Measurements from ENCODE around the gene ATRNL1.

The ATRNL1 gene

GRCh38 chr10:115861864-115862263 lies 768.7 kb downstream of the ATRNL1 start:
- H3K4me3 ChIP-seq (ENCODE audit: low read length), result no peak overlapping the region
- DNase-seq (ENCODE audit: low read depth), result peak; percentile 70
- TF ChIP-seq, protein P1, sequence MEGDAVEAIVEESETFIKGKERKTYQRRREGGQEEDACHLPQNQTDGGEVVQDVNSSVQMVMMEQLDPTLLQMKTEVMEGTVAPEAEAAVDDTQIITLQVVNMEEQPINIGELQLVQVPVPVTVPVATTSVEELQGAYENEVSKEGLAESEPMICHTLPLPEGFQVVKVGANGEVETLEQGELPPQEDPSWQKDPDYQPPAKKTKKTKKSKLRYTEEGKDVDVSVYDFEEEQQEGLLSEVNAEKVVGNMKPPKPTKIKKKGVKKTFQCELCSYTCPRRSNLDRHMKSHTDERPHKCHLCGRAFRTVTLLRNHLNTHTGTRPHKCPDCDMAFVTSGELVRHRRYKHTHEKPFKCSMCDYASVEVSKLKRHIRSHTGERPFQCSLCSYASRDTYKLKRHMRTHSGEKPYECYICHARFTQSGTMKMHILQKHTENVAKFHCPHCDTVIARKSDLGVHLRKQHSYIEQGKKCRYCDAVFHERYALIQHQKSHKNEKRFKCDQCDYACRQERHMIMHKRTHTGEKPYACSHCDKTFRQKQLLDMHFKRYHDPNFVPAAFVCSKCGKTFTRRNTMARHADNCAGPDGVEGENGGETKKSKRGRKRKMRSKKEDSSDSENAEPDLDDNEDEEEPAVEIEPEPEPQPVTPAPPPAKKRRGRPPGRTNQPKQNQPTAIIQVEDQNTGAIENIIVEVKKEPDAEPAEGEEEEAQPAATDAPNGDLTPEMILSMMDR (IDR thresholded peaks at IDR 0.05; ENCODE audit: insufficient read depth, low read depth, low read length, missing control alignments), result no peak

GRCh38 chr10:115866174-115866573 lies 773.0 kb downstream of the ATRNL1 start:
- TF ChIP-seq, protein P1 (IDR thresholded peaks at IDR 0.05; ENCODE audit: insufficient read depth, low read depth, low read length, missing control alignments), result no peak
- no peak for DNase-seq (ENCODE audit: low read depth)
- H3K4me3 ChIP-seq (ENCODE audit: low read length), result no peak overlapping the region

- TF ChIP-seq, protein P1 (IDR thresholded peaks at IDR 0.05; ENCODE audit: insufficient read depth, low read depth, low read length, missing control alignments), result no peak
- no peak overlapping the region for H3K4me3 ChIP-seq (ENCODE audit: low read length)
- no peak for DNase-seq (ENCODE audit: low read depth)
These were observed 773.5 kb downstream of the ATRNL1 start for GRCh38 chr10:115866691-115867090.

DNA sequence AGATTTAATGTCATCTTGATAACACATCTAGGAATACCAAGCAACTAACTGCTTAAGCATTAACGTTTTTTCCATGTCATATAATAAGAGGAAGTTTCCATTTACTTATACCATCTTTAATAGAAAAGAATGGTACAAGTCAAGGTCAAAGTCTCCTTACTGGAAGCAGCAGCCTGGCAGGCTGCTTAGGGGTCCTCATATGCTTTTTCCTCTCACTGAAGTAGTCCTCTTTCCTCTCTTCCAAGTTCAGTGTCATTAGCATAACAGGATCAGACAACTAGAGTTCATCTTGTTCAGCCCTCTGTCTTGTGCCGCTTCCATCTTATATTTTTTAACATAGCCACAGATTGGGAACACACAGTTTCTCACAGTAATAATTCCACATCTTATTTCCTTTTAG lies 774.1 kb downstream of the ATRNL1 start:
- TF ChIP-seq, protein P1 (IDR thresholded peaks at IDR 0.05; ENCODE audit: insufficient read depth, low read depth, low read length, missing control alignments), result no peak
- no peak for DNase-seq (ENCODE audit: low read depth)
- no peak overlapping the region for H3K4me3 ChIP-seq (ENCODE audit: low read length)

DNA sequence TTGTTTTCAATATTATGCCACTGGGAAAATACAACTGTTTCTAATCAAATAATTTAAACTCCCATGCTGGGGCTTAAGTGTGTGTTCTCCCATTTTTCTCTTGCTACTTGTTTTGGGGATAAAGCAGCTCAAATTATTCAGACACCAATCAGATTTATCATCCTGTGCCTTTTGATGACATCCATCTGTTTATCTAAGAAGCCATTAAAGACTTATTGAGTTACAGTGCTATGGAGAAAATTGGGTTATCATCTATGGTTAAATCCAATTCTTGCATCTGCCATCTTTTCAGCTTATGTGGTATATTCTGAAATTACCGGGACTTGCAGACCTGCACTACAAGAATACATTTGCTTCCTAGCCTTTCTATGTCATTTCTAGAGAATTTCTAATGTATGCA lies 778.7 kb downstream of the ATRNL1 start:
- DNase-seq (ENCODE audit: low read depth), result no peak
- TF ChIP-seq, protein P1 (IDR thresholded peaks at IDR 0.05; ENCODE audit: insufficient read depth, low read depth, low read length, missing control alignments), result no peak
- no peak overlapping the region for H3K4me3 ChIP-seq (ENCODE audit: low read length)

DNA sequence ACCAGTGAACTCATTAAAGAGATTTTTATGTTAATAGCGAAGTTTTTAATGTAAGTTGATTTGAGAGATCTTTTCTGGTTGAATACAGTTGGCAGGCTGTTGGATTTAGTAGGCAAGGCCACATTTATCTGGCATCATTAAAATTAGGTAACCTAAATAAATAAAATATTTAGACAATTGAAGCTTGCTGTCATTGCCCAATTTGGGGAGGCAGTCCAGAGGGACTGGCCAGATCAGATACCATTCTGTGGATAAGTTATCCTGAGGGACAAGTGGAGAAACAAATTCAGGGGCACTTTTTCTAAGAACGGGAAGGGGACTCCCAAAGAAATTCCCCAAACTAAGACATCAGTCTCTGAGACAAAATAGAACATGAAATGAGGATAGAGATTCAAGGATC lies 782.0 kb downstream of the ATRNL1 start:
- no peak for DNase-seq (ENCODE audit: low read depth)
- H3K4me3 ChIP-seq (ENCODE audit: low read length), result no peak overlapping the region
- TF ChIP-seq, protein P1 (IDR thresholded peaks at IDR 0.05; ENCODE audit: insufficient read depth, low read depth, low read length, missing control alignments), result no peak

DNA sequence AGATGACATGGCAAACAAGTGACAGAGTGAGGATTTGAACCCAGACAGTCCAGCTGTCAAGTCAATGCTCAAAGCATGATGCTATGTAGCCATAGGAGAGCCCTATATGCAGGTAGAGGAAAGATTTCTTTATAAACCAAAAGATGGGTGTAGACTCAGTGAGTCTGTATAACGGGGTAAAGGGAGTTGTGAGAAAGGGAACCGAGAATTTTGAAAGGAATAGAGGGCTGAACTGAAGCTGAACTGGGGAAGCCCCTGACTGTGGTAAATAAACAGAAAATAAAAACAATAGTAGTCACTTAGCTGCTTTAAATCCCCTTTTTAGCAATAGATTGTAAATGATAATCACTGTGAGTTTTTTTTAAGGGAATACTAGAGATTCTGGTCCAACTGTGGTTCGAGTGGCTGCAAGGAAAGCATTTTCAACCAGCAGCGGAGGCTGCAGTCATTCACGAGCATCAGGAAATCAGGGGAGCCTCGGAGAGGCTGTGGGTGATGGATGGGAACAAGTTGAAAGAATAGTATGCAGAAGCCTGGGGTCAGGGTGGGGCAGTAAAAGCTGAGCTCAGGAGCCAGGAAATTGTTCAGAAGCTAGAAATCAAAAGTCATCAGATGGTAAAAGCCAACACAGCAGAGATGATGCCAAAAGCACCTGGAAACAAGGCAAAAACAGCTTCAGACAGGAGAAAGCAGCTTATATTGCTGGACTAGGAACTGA lies 786.4 kb downstream of the ATRNL1 start:
- no peak overlapping the region for H3K4me3 ChIP-seq (ENCODE audit: low read length)
- TF ChIP-seq, protein P1 (IDR thresholded peaks at IDR 0.05; ENCODE audit: insufficient read depth, low read depth, low read length, missing control alignments), result no peak
- no peak for DNase-seq (ENCODE audit: low read depth)

All from epithelial cell of esophagus (primary cell).